Upper lobe of left lung (tissue), 4 donors: Measurements from ENCODE around the gene TSPEAR.

Experiments
- POLR2AphosphoS5 ChIP-seq, 2 donors: sonication (generic); formaldehyde crosslinking; IDR thresholded peaks; one replicate each; pipeline ENCODE4 v1.5.1; 2017; ENCODE audit warnings: antibody characterized with exemption in 2 of 2
- TF ChIP-seq, protein P1 (sequence below), 6 experiments: fragments of 450-650 bp in 4 of 6; fragments of 200-600 bp in 2 of 6; sonication (generic) in 2 of 6; IDR thresholded peaks; one replicate each; pipeline ENCODE4 v1.5.1; 2016 to 2019; ENCODE audit warnings: antibody characterized with exemption in 6 of 6

DNA sequence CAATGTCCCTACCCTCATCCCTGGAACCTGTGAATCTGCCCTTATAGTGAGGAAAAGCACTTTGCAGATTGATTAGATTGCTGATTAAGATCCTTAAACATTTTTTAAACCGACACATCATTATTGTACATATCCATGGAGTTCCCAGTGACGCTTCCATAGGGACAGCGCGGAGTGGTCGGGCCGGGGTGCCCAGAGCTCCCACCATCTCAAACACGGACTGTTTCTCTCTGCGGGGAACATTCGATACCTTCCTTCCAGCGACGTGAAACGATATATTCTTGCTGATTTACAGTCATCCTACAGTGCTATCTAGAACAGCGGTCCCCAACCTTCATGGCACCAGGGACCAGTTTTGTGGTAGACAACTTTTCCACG is 10.4 kb downstream of the TSPEAR start:
- TF ChIP-seq, protein P1, sequence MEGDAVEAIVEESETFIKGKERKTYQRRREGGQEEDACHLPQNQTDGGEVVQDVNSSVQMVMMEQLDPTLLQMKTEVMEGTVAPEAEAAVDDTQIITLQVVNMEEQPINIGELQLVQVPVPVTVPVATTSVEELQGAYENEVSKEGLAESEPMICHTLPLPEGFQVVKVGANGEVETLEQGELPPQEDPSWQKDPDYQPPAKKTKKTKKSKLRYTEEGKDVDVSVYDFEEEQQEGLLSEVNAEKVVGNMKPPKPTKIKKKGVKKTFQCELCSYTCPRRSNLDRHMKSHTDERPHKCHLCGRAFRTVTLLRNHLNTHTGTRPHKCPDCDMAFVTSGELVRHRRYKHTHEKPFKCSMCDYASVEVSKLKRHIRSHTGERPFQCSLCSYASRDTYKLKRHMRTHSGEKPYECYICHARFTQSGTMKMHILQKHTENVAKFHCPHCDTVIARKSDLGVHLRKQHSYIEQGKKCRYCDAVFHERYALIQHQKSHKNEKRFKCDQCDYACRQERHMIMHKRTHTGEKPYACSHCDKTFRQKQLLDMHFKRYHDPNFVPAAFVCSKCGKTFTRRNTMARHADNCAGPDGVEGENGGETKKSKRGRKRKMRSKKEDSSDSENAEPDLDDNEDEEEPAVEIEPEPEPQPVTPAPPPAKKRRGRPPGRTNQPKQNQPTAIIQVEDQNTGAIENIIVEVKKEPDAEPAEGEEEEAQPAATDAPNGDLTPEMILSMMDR (IDR thresholded peaks at IDR 0.05), result no peak
- TF ChIP-seq POLR2AphosphoS5 (IDR thresholded peaks at IDR 0.05), result no peak
